ENCODE measurements around the gene RAB9A.

RAB9A gene

DNA sequence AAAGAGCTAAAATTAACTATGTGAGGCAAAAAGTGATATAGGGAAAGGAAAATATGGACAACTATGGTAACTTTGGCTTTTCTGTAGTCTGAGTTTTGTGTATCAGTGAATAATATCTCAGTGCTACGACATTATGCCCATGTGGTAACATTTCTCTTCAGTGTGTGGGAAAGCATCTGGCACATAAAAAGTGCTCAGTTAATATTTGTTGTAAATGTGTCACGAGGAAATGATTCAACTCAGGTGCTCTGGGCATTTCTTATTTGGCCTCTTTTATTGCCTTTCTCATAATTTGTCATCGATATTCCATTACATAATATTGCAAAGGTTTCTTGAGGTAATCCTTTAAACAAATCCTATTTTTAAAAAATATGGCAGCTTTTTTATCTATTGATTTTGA lies 63.2 kb downstream of the RAB9A start:
- DNase-seq = no peak

DNA sequence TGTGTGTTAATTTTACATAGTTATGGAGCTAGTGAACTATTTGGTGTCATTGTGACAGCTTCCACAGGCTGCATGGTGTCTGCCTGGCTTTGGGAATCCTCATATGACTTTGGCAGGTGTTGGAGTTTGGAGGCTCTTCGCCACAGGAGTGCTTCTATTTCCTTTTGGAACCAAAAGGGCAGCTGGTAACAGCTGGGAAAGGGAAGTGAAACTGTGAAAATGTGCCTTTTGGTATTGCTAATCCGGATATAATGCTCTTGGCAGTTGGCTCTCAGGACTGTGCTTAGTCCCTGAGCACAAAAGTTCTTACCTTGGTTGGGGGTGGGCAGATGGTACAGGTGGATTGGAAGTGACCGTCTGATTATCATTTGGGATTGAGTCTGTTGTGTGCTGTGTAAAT lies 63.7 kb downstream of the RAB9A start:
- DNase-seq = no peak

DNA sequence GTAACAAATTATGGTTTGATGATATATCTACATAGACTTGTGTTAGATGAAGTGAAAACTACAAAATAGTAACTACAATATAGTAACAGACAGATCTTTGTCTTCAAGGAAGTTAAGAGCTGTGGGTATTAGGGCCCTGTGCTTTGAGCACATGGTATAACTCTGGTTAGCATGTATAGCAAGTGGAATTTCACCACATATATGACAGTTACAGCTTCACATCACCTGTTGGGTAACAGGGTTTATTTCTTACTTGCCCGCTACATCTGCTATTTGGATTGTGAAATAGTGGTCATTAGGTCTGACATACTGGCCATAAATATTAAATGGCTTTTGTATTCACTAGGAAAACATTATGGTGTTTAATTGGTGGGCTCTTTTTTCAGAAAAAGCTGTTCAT lies 65.8 kb downstream of the RAB9A start:
- no peak for DNase-seq

DNA sequence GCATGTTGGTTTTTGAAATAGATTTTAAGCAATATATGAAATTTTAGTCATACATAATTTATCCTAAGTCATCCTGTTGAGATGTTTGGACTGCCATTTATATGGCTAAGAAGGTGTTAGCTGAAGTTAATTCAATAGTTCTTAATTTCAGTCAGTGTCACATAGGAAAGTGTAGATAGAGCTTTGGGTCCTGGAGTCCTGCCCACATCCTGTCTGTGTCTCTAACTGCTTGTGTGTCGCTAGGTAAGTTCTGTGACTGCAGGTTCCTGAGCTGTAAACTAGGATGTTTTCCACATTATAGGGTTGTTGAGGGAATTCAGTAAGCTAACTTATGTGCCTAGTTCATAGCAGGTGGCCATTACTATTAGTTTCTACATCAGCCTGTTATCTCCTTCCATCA lies 66.3 kb downstream of the RAB9A start:
- no peak for DNase-seq

DNA sequence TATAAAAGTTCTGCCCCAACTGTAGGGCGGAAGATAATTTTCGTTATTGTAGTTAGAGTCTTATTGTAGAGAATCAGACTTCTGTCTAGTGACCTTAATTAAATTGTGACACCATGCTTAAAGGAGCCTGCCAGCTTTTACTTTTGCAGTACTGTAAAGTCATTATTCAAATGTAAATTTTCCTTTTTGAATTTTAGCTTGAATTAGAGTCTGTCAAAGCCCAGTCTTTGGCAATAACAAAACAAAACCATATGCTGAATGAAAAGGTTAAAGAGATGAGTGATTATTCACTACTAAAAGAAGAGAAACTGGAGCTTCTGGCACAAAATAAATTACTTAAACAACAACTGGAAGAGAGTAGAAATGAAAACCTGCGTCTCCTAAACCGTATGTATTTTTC lies 67.5 kb downstream of the RAB9A start:
- no peak for DNase-seq

DNA sequence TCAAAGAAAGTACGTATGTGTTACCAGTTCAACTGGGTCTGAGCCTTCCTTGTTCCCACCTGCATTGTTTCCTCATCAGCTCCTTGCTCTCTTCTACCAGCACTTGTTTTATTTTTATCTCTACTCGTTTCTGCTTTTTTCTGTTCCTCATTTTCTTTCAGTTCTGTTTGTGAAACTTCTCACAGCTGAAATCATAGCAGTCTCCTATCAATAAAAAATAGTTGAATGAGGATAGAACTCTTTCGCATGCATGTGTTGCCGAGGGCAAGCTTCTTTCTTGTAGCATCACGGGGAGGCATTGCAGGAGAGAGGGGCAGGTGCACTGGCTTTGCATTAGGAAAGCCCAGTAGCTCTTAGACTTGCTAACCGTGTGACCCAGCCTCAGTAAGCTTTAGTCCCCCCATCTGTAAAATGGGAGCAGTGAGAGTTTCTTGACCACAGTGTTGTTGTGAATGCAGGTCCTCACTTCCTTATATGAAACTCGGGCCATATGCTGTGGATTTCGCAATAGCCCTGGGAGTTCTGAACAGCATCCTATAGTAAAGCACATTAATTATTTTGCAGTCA lies 70.3 kb downstream of the RAB9A start:
- DNase-seq = no peak
